GM18508 (cell line): Measurements from ENCODE around the gene OVOL3.
"Not testable (repeated sequence)": the region's sequence is repeated elsewhere in the genome, so short reads cannot be mapped to it uniquely, and the experiment has no call there.

Source experiments
- ATAC-seq: cut with Tn5 transposase; IDR thresholded peaks from one replicate; pipeline ENCODE4 v1.9.1; 2021; ENCODE audit warnings: moderate number of reproducible peaks; ENCODE audit not compliant: insufficient read depth, unreplicated experiment

OVOL3 gene

GRCh38 chr19:36110487-36111199 lies at the start of gene OVOL3:
OVOL3 (plus strand) TSS chr19:36111143; CDS start chr19:36111203, 60 bp downstream.
- no peak for ATAC-seq

- no peak for ATAC-seq
Observed at GRCh38 chr19:36061367-36061766, 49.6 kb upstream of the OVOL3 start.

GRCh38 chr19:36064826-36065225 lies 46.1 kb upstream of the OVOL3 start:
- no peak for ATAC-seq

GRCh38 chr19:36067681-36068080 lies 43.3 kb upstream of the OVOL3 start:
- ATAC-seq: no peak

- ATAC-seq: not testable (repeated sequence)
Observed at GRCh38 chr19:36068810-36069499, 42.0 kb upstream of the OVOL3 start.

GRCh38 chr19:36072081-36072480 lies 38.9 kb upstream of the OVOL3 start:
- ATAC-seq: no peak

GRCh38 chr19:36073121-36073876 lies 37.6 kb upstream of the OVOL3 start:
- no peak for ATAC-seq

GRCh38 chr19:36079389-36079945 lies 31.5 kb upstream of the OVOL3 start:
- ATAC-seq: no peak

GRCh38 chr19:36081385-36081784 lies 29.6 kb upstream of the OVOL3 start:
- no peak for ATAC-seq

- ATAC-seq: no peak
Observed at GRCh38 chr19:36081894-36082293, 29.0 kb upstream of the OVOL3 start.

- no peak for ATAC-seq
Observed at GRCh38 chr19:36082916-36083315, 28.0 kb upstream of the OVOL3 start.

GRCh38 chr19:36084231-36085009 lies 26.5 kb upstream of the OVOL3 start:
- no peak for ATAC-seq

GRCh38 chr19:36086326-36086725 lies 24.6 kb upstream of the OVOL3 start:
- ATAC-seq: no peak

GRCh38 chr19:36089847-36090246 lies 21.1 kb upstream of the OVOL3 start:
- no peak for ATAC-seq

GRCh38 chr19:36090910-36091695 lies 19.8 kb upstream of the OVOL3 start:
- ATAC-seq: no peak

- no peak for ATAC-seq
Observed at GRCh38 chr19:36092566-36092965, 18.4 kb upstream of the OVOL3 start.

GRCh38 chr19:36093146-36093662 lies 17.7 kb upstream of the OVOL3 start:
- ATAC-seq: no peak

- no peak for ATAC-seq
Observed at GRCh38 chr19:36093687-36094086, 17.3 kb upstream of the OVOL3 start.

- no peak for ATAC-seq
Observed at GRCh38 chr19:36097036-36097435, 13.9 kb upstream of the OVOL3 start.
